K562 (cell line): Measurements from ENCODE around the gene INSYN2B. TPM values are rescaled to one million over a fixed set of nuclear protein-coding genes. Genes with fewer than 3 reads are reported as not detected.

Source experiments
- ATAC-seq: fragments of 200-7000 bp; cut with Tn5 transposase; 3 replicates; pipeline ENCODE4 v1.9.1; 2020; ENCODE audit warnings: moderate library complexity
- BruUV-seq: library from RNA; stranded (reverse); fragments of 400-500 nt; replicated peaks from 2 replicates; lab custom pipeline; 2021; lab: Mats Ljungman, UMichigan
- CTCF ChIA-PET: fragments of 300-600 bp; formaldehyde crosslinking; extraction: SDS; loops from one replicate; lab custom pipeline; 2021; ENCODE audit warnings: low intra/inter-chr PET ratio; lab: Yijun Ruan, JAX
- POLR2A ChIA-PET: fragments of 300-600, 350-650 bp; sonication (Branson Sonifier 250); formaldehyde crosslinking; extraction: SDS; loops from one replicate; lab custom pipeline; 2021; ENCODE audit warnings: antibody characterized with exemption, inconsistent platforms; lab: Yijun Ruan, JAX
- DNase-seq, 4 experiments: peaks; one replicate each; pipeline versions ENCODE4 v3.0.0 to v3.0.0-alpha.2; 2011 to 2018; ENCODE audit warnings: low spot score in 3 of 4, mixed read lengths in 3 of 4; ENCODE audit errors: extremely low read depth in 1 of 4
- FAIRE-seq: peaks from 2 replicates; lab custom pipeline; 2011; peaks lifted over from hg19 to GRCh38; lab: Jason Lieb, UNC
- H2AFZ ChIP-seq: 2 replicates; pipeline ENCODE4 v1.6.0; 2011; ENCODE audit warnings: low read depth, low read length, control low read depth, inconsistent platforms
- H3K27ac ChIP-seq: fragments of 200-600 bp; 3 replicates; pipeline ENCODE4 v1.8.0; 2011; ENCODE audit warnings: low read depth, mild to moderate bottlenecking, control low read depth, inconsistent platforms, low read length, moderate library complexity, mixed read lengths; ENCODE audit errors: extremely low read depth
- H3K27me3 ChIP-seq, 2 experiments: fragments of 300-600 bp in 1 of 2; 2 replicates in 1 of 2; 3 replicates in 1 of 2; pipeline versions ENCODE4 v1.6.0 to v1.8.0; 2011; ENCODE audit warnings: inconsistent platforms in 2 of 2, low read length in 2 of 2, mild to moderate bottlenecking in 1 of 2, mixed read lengths in 1 of 2, moderate library complexity in 1 of 2; ENCODE audit not compliant: control insufficient read depth in 2 of 2, insufficient read depth in 2 of 2
- H3K36me3 ChIP-seq: fragments of 300-600 bp; 3 replicates; pipeline ENCODE4 v1.8.0; 2011; ENCODE audit warnings: mild to moderate bottlenecking, low read length, inconsistent platforms; ENCODE audit not compliant: control insufficient read depth, insufficient read depth
- H3K4me1 ChIP-seq, 2 experiments: fragments of 200-600 bp in 1 of 2; replicated peaks in 1 of 2; 2 replicates in 1 of 2; 3 replicates in 1 of 2; pipeline versions ENCODE4 v1.5.1 to v1.8.0; 2011; ENCODE audit warnings: inconsistent platforms in 2 of 2, low read length in 2 of 2, mild to moderate bottlenecking in 1 of 2, mixed read lengths in 1 of 2, moderate library complexity in 1 of 2; ENCODE audit not compliant: control insufficient read depth in 2 of 2, insufficient read depth in 2 of 2
- H3K4me2 ChIP-seq: 2 replicates; pipeline ENCODE4 v1.6.1; 2011; ENCODE audit warnings: low read length, control low read depth, inconsistent platforms, mixed read lengths; ENCODE audit not compliant: insufficient read depth
- H3K4me3 ChIP-seq: fragments of 200-600 bp; sonication (generic), shearing (Covaris generic); 2 replicates; pipeline ENCODE4 v1.5.1; 2016; ENCODE audit warnings: control low read depth, inconsistent platforms
- H3K79me2 ChIP-seq: fragments of 200-600 bp; 3 replicates; pipeline ENCODE4 v1.8.0; 2011; ENCODE audit warnings: low read length, inconsistent platforms; ENCODE audit not compliant: control insufficient read depth, insufficient read depth
- H3K9ac ChIP-seq, 2 experiments: 2 replicates each; pipeline versions ENCODE4 v1.6.0 to v1.6.1; 2011; ENCODE audit warnings: low read depth in 2 of 2, low read length in 2 of 2, control low read depth in 1 of 2, inconsistent platforms in 1 of 2, mild to moderate bottlenecking in 1 of 2, mixed read lengths in 1 of 2; ENCODE audit not compliant: insufficient read depth in 1 of 2
- H3K9me1 ChIP-seq: one replicate; pipeline ENCODE4 v1.6.0; 2011; ENCODE audit warnings: inconsistent platforms, mild to moderate bottlenecking, low read length, moderate library complexity; ENCODE audit not compliant: control insufficient read depth, insufficient read depth
- H3K9me3 ChIP-seq: replicated peaks from 2 replicates; pipeline ENCODE4 v1.5.1; 2011; ENCODE audit warnings: low read depth, low read length, inconsistent platforms; ENCODE audit not compliant: control insufficient read depth, insufficient read depth
- H4K20me1 ChIP-seq: replicated peaks from 2 replicates; pipeline ENCODE4 v1.6.1; 2011; ENCODE audit warnings: low read length, inconsistent platforms, mixed read lengths; ENCODE audit not compliant: control insufficient read depth, insufficient read depth
- BRF1 ChIP-seq: IDR thresholded peaks from 3 replicates; pipeline ENCODE4 v1.6.1; 2011; ENCODE audit warnings: borderline replicate concordance, mild to moderate bottlenecking; ENCODE audit not compliant: insufficient read length; ENCODE audit errors: extremely low read depth
- DDX20 ChIP-seq: fragments of 450-650 bp; IDR thresholded peaks from 2 replicates; pipeline ENCODE4 v1.6.1; 2016; ENCODE audit warnings: missing genetic modification characterization, low read depth, mild to moderate bottlenecking, missing compliant biosample characterization, moderate library complexity
- E2F5 ChIP-seq: sonication (generic); formaldehyde crosslinking; IDR thresholded peaks from 2 replicates; pipeline ENCODE4 v1.8.0; 2022; ENCODE audit warnings: mild to moderate bottlenecking, missing genetic modification reagents
- GABPB2 ChIP-seq: fragments of 250-450 bp; sonication (Bioruptor Pico); conservative IDR thresholded peaks from 2 replicates; pipeline ENCODE4 v1.5.1; 2021; ENCODE audit warnings: mild to moderate bottlenecking
- HDAC1 ChIP-seq, 2 experiments: fragments of 450-650 bp; IDR thresholded peaks; 2 replicates each; pipeline ENCODE4 v1.6.1; 2016 to 2017; ENCODE audit warnings: inconsistent platforms in 1 of 2, mild to moderate bottlenecking in 1 of 2, moderate library complexity in 1 of 2
- HNRNPL ChIP-seq: fragments of 200-400 bp; formaldehyde crosslinking; IDR thresholded peaks from 2 replicates; pipeline ENCODE4 v1.6.1; 2017; ENCODE audit warnings: low read depth, mild to moderate bottlenecking, low read length
- KAT8 ChIP-seq: fragments of 450-650 bp; IDR thresholded peaks from 2 replicates; pipeline ENCODE4 v1.6.1; 2016; ENCODE audit warnings: low read depth, mild to moderate bottlenecking
- LARP7 ChIP-seq: fragments of 450-650 bp; IDR thresholded peaks from 2 replicates; pipeline ENCODE4 v1.6.1; 2016
- NFATC3 ChIP-seq: fragments of 450-650 bp; IDR thresholded peaks from 2 replicates; pipeline ENCODE4 v1.6.1; 2017; ENCODE audit warnings: mild to moderate bottlenecking
- SMARCC2 ChIP-seq: fragments of 450-650 bp; IDR thresholded peaks from 2 replicates; pipeline ENCODE4 v1.6.1; 2017; ENCODE audit warnings: antibody characterized with exemption, moderate library complexity, mild to moderate bottlenecking, low read depth
- SRF ChIP-seq, 2 experiments: fragments of 250-450, 450-650 bp in 1 of 2; sonication (Bioruptor Pico) in 1 of 2; sonication (generic) in 1 of 2; formaldehyde crosslinking; IDR thresholded peaks; 2 replicates each; pipeline versions ENCODE4 v1.5.0 to v1.5.1; 2020 to 2022; ENCODE audit warnings: mild to moderate bottlenecking in 1 of 2, missing genetic modification reagents in 1 of 2
- TEAD1 ChIP-seq, 2 experiments: fragments of 450-650 bp in 1 of 2; sonication (generic) in 1 of 2; formaldehyde crosslinking; IDR thresholded peaks; 2 replicates each; pipeline versions ENCODE4 v1.4.0 to v1.8.0; 2020 to 2022; ENCODE audit warnings: mild to moderate bottlenecking in 2 of 2, missing genetic modification reagents in 1 of 2
- TEAD4 ChIP-seq, 2 experiments: sonication (generic) in 1 of 2; formaldehyde crosslinking in 1 of 2; IDR thresholded peaks; 2 replicates each; pipeline versions ENCODE4 v1.6.1 to v1.8.0; 2012 to 2022; ENCODE audit warnings: borderline replicate concordance in 1 of 2, inconsistent platforms in 1 of 2, low read length in 1 of 2, mild to moderate bottlenecking in 1 of 2, missing genetic modification reagents in 1 of 2
- ZEB2 ChIP-seq: fragments of 450-650 bp; IDR thresholded peaks from 2 replicates; pipeline ENCODE4 v1.6.1; 2016
- ZFP30 ChIP-seq: fragments of 250-450 bp; sonication (Bioruptor Pico); IDR thresholded peaks from 2 replicates; pipeline ENCODE4 v1.8.0; 2022; ENCODE audit warnings: moderate library complexity, mild to moderate bottlenecking, inconsistent platforms, borderline replicate concordance
- ZNF280B ChIP-seq: fragments of 250-450 bp; sonication (Bioruptor Pico); IDR thresholded peaks from 2 replicates; pipeline ENCODE4 v1.5.1; 2021; ENCODE audit warnings: mild to moderate bottlenecking
- ZNF589 ChIP-seq: fragments of 200-800 bp; sonication (Bioruptor generic); IDR thresholded peaks from 2 replicates; pipeline ENCODE4 v1.6.1; 2016; ENCODE audit warnings: low read depth, missing genetic modification characterization, missing compliant biosample characterization
- WGBS: fragments of 100-300 bp; shearing (Covaris generic); methylation state at CpG from one replicate; pipeline ENCODE4 v1.1.6; 2016; ENCODE audit warnings: low coverage, mixed read lengths; ENCODE audit not compliant: insufficient coverage; ENCODE audit errors: missing lambda C conversion rate; 5-methylcytosine and 5-hydroxymethylcytosine counted together
- in situ Hi-C: fragments of 300-500 bp; cut with MboI; formaldehyde crosslinking; loops from 4 replicates; pipeline ENCODE4 v1.15.0; 2018; ENCODE audit warnings: inconsistent platforms, mixed read lengths
- intact Hi-C: fragments of 100-400 bp; cut with micrococcal nuclease; formaldehyde crosslinking; loops from 2 replicates; pipeline ENCODE4 v1.14.2; 2022
- polyA plus RNA-seq, 8 experiments: library from polyadenylated mRNA; depleted of rRNA in 4 of 8; stranded (reverse) in 5 of 8; unstranded in 3 of 8; fragments of >200 nt; fragmentation: Nextera tagmentation in 2 of 8; fragmentation: Illumina TruSeq in 1 of 8; extraction: Ambion mirVana in 2 of 8; extraction: Trizol in 1 of 8; gene quantifications; 2 replicates each; pipeline versions ENCODE4 v1.2.1 to v1.2.3, GENCODE V29; 2011 to 2014; ENCODE audit warnings: inconsistent platforms in 1 of 8, missing spikeins in 1 of 8
- total RNA-seq, 7 experiments: library from RNA; depleted of rRNA in 6 of 7; stranded (reverse); fragments of >200 nt in 6 of 7; fragmentation: Illumina TruSeq in 2 of 7; extraction: Trizol in 2 of 7; gene quantifications; 2 replicates each; pipeline versions ENCODE4 v1.2.1 to v1.2.3, GENCODE V29; 2011 to 2021; ENCODE audit warnings: low replicate concordance in 1 of 7

Gene INSYN2B
- total and polyA plus RNA-seq, 9 of the 15 experiments (the other 6 are each of a cell fraction or from before 2014, with no cell fraction given): not detected

GRCh38 chr5:169828385-169828784, 151.9 kb downstream of the INSYN2B start:
- Histone ChIP-seq H3K9me1 (no peaks in the 10 kb centered on the region), H3K4me2 (no peak overlapping the region), H3K9ac (no peak overlapping the region), H3K9me3 (no peaks in the 10 kb centered on the region), H3K27me3 (no peaks in the 10 kb centered on the region; a peak in 1 of 5 replicates), H3K4me1 (no peaks in the 10 kb centered on the region), H3K27ac (no peak overlapping the region), H3K36me3 (no peaks in the 10 kb centered on the region), H3K79me2 (no peaks in the 10 kb centered on the region), H2AFZ (no peak overlapping the region), H4K20me1 (no peaks in the 10 kb centered on the region), H3K4me3 (no peak overlapping the region)
- DNase-seq: no peak
- in situ Hi-C loops (no loop called here), intact Hi-C loops (no loop called here)
- no peak for ATAC-seq
- POLR2A ChIA-PET: interaction anchor here (0.9 kb wide), 1 partner anchor 106 kb away, joined by 3 read pairs; no protein-coding TSS in a partner anchor
- 20% methylated on average over 4 of the region's 4 CpGs for WGBS
- CTCF ChIA-PET: no interaction called here
- no peak for FAIRE-seq
- no TSS peak for BruUV-seq
- TF ChIP-seq NFATC3: no peak
- TF ChIP-seq HNRNPL: no peak
- no peak for TF ChIP-seq ZEB2
- TF ChIP-seq BRF1: no peak
- no peak for TF ChIP-seq GABPB2 (CRISPR knock-in tag)
- TF ChIP-seq DDX20 (tag): no peak
- no peak for TF ChIP-seq HDAC1 (IDR thresholded peaks at IDR 0.05)
- TF ChIP-seq TEAD4 (IDR thresholded peaks at IDR 0.05; ENCODE audit: low read length): no peak
- TF ChIP-seq TEAD4 (CRISPR knock-in tag; IDR thresholded peaks at IDR 0.05; ENCODE audit: borderline replicate concordance): no peak
- no peak for TF ChIP-seq ZNF589 (CRISPR knock-in tag)
- TF ChIP-seq E2F5 (CRISPR knock-in tag): no peak
- TF ChIP-seq LARP7: no peak
- no peak for TF ChIP-seq KAT8
- TF ChIP-seq SMARCC2: no peak
- no peak for TF ChIP-seq ZNF280B (CRISPR knock-in tag)
- TF ChIP-seq SRF (CRISPR knock-in tag; IDR thresholded peaks at IDR 0.05): no peak
- no peak for TF ChIP-seq ZFP30 (CRISPR knock-in tag)
- TF ChIP-seq TEAD1 (CRISPR knock-in tag; IDR thresholded peaks at IDR 0.05): no peak
